Measurements from ENCODE around the gene LMX1A.

Gene LMX1A

GRCh38 chr1:165365341-165365740, 8.8 kb upstream of the LMX1A start:
- DNase-seq: no peak

GRCh38 chr1:165364568-165365133, 8.1 kb upstream of the LMX1A start:
- no peak for DNase-seq

- DNase-seq: no peak
Observed at GRCh38 chr1:165356876-165357275, 361 bp upstream of the LMX1A start.

- DNase-seq: no peak
Observed at GRCh38 chr1:165355139-165355976, 1.2 kb downstream of the LMX1A start.

GRCh38 chr1:165354739-165355138, 1.8 kb downstream of the LMX1A start:
- DNase-seq: no peak

- no peak for DNase-seq
Observed at GRCh38 chr1:165353731-165354671, 2.5 kb downstream of the LMX1A start.

GRCh38 chr1:165352442-165353293, 3.8 kb downstream of the LMX1A start:
- no peak for DNase-seq

- DNase-seq: no peak
Observed at GRCh38 chr1:165351863-165352441, 4.6 kb downstream of the LMX1A start.

GRCh38 chr1:165350840-165351239, 5.7 kb downstream of the LMX1A start:
- no peak for DNase-seq

GRCh38 chr1:165345502-165345901, 11.0 kb downstream of the LMX1A start:
- DNase-seq: no peak

GRCh38 chr1:165344736-165345135, 11.8 kb downstream of the LMX1A start:
- no peak for DNase-seq

GRCh38 chr1:165344198-165344597, 12.3 kb downstream of the LMX1A start:
- no peak for DNase-seq

GRCh38 chr1:165342587-165342986, 13.9 kb downstream of the LMX1A start:
- DNase-seq: no peak

- DNase-seq: no peak
Observed at GRCh38 chr1:165342168-165342567, 14.3 kb downstream of the LMX1A start.

- no peak for DNase-seq
Observed at GRCh38 chr1:165339164-165339563, 17.4 kb downstream of the LMX1A start.

- DNase-seq: no peak
Observed at GRCh38 chr1:165330483-165330882, 26.0 kb downstream of the LMX1A start.

GRCh38 chr1:165329104-165329503, 27.4 kb downstream of the LMX1A start:
- no peak for DNase-seq

GRCh38 chr1:165328136-165328535, 28.4 kb downstream of the LMX1A start:
- no peak for DNase-seq

- DNase-seq: no peak
Observed at GRCh38 chr1:165327538-165327937, 29.0 kb downstream of the LMX1A start.

- DNase-seq: no peak
Observed at GRCh38 chr1:165325460-165326203, 30.9 kb downstream of the LMX1A start.

GRCh38 chr1:165324050-165324449, 32.5 kb downstream of the LMX1A start:
- DNase-seq: no peak

Measured in AML-193 (cell line).